B cell (primary cell): ENCODE results near the gene STX4. TPM values are rescaled to one million over a fixed set of nuclear protein-coding genes. Genes with fewer than 3 reads are reported as not detected.

Source experiments
- ATAC-seq: fragments of 200-7000 bp; cut with Tn5 transposase; one replicate; pipeline ENCODE4 v1.10.0; 2021; ENCODE audit warnings: low read depth, mild to moderate bottlenecking, moderate number of reproducible peaks, moderate library complexity
- CTCF ChIA-PET: fragments of 350-600 bp; sonication (Branson Sonifier 250); formaldehyde crosslinking; loops from one replicate; lab custom pipeline; 2021; ENCODE audit warnings: antibody characterized with exemption, inconsistent platforms; lab: Charles Lee
- POLR2A ChIA-PET: fragments of 350-600 bp; sonication (Branson Sonifier 250); formaldehyde crosslinking; loops from one replicate; lab custom pipeline; 2021; ENCODE audit warnings: antibody characterized with exemption; lab: Charles Lee
- DNase-seq: peaks from one replicate; pipeline ENCODE4 v3.0.0; 2013
- H2AFZ ChIP-seq: 2 replicates; pipeline ENCODE4 v1.6.1; 2012; ENCODE audit warnings: mild to moderate bottlenecking, low read depth, low read length; ENCODE audit not compliant: insufficient read depth, poor library complexity, severe bottlenecking
- H3K27ac ChIP-seq, 2 donors: 1 replicate in 1 of 2; 2 replicates in 1 of 2; pipeline ENCODE4 v1.5.1; 2012 to 2013; ENCODE audit warnings: low read length in 2 of 2, mild to moderate bottlenecking in 2 of 2, moderate library complexity in 1 of 2
- H3K27me3 ChIP-seq, 4 experiments: fragments of 200-600 bp in 1 of 4; sonication (generic) in 1 of 4; replicated peaks in 1 of 4; 1 replicate in 2 of 4; 2 replicates in 2 of 4; pipeline versions ENCODE4 v1.6.1 to v1.7.0; 2013 to 2016; ENCODE audit warnings: low read length in 3 of 4, mild to moderate bottlenecking in 2 of 4, mixed read lengths in 1 of 4, moderate library complexity in 1 of 4; ENCODE audit not compliant: insufficient read depth in 4 of 4, control insufficient read depth in 3 of 4; ENCODE audit errors: control extremely low read depth in 1 of 4
- H3K36me3 ChIP-seq, 2 experiments: replicated peaks in 1 of 2; 1 replicate in 1 of 2; 2 replicates in 1 of 2; pipeline versions ENCODE4 v1.6.1 to v1.7.1; 2013; ENCODE audit warnings: low read length in 1 of 2; ENCODE audit not compliant: insufficient read depth in 2 of 2, control insufficient read depth in 1 of 2; ENCODE audit errors: control extremely low read depth in 1 of 2, extremely low read depth in 1 of 2
- H3K4me1 ChIP-seq, 2 donors: fragments of 200-600 bp in 1 of 2; sonication (generic) in 1 of 2; 1 replicate in 1 of 2; 2 replicates in 1 of 2; pipeline versions ENCODE4 v1.5.1 to v1.6.1; 2013 to 2017; ENCODE audit warnings: low read length in 2 of 2; ENCODE audit not compliant: control insufficient read depth in 2 of 2, insufficient read depth in 2 of 2
- H3K4me2 ChIP-seq: replicated peaks from 2 replicates; pipeline ENCODE3; 2012; ENCODE audit warnings: mild to moderate bottlenecking, low read depth, low read length; ENCODE audit not compliant: poor library complexity, severe bottlenecking
- H3K4me3 ChIP-seq, 5 experiments: fragments of 200-600 bp in 1 of 5; sonication (generic) in 1 of 5; 1 replicate in 3 of 5; 2 replicates in 2 of 5; pipeline versions ENCODE4 v1.5.1 to v1.7.0; 2011 to 2016; ENCODE audit warnings: low read length in 4 of 5, mild to moderate bottlenecking in 4 of 5, low read depth in 2 of 5, control low read depth in 1 of 5, moderate library complexity in 1 of 5; ENCODE audit not compliant: insufficient read depth in 1 of 5; ENCODE audit errors: control extremely low read depth in 1 of 5, extremely low read depth in 1 of 5
- H3K79me2 ChIP-seq: fragments of 200-600 bp; sonication (generic); one replicate; pipeline ENCODE4 v1.6.0; 2016; ENCODE audit warnings: low read length; ENCODE audit not compliant: control insufficient read depth, insufficient read depth
- H3K9ac ChIP-seq: fragments of 200-600 bp; sonication (generic); 2 replicates; pipeline ENCODE4 v1.6.1; 2017; ENCODE audit warnings: mild to moderate bottlenecking, low read length, moderate library complexity
- H3K9me3 ChIP-seq, 3 donors: one replicate each; pipeline versions ENCODE4 v1.6.1 to v1.7.1; 2013; ENCODE audit warnings: low read length in 2 of 3; ENCODE audit not compliant: control insufficient read depth in 2 of 3, insufficient read depth in 1 of 3; ENCODE audit errors: control extremely low read depth in 1 of 3
- H4K20me1 ChIP-seq: 2 replicates; pipeline ENCODE4 v1.6.0; 2012; ENCODE audit warnings: mild to moderate bottlenecking, low read length; ENCODE audit not compliant: insufficient read depth, control insufficient read depth, poor library complexity, severe bottlenecking
- H3K27ac Mint-ChIP-seq: one replicate; pipeline ENCODE4 v1.8.0; 2021; ENCODE audit warnings: mixed read lengths
- H3K27me3 Mint-ChIP-seq: one replicate; pipeline ENCODE4 v1.8.0; 2021; ENCODE audit warnings: mixed read lengths
- H3K4me1 Mint-ChIP-seq: one replicate; pipeline ENCODE4 v1.8.0; 2021; ENCODE audit warnings: mixed read lengths
- H3K4me3 Mint-ChIP-seq: one replicate; pipeline ENCODE4 v1.8.0; 2021; ENCODE audit warnings: mixed read lengths
- H3K9me3 Mint-ChIP-seq: one replicate; pipeline ENCODE4 v1.8.0; 2022; ENCODE audit warnings: mixed read lengths; ENCODE audit not compliant: insufficient read depth
- EZH2 ChIP-seq: IDR thresholded peaks from 2 replicates; pipeline ENCODE4 v1.6.1; 2012; ENCODE audit warnings: borderline replicate concordance, low read depth, mild to moderate bottlenecking, moderate library complexity, low read length; ENCODE audit not compliant: insufficient read depth, poor library complexity, severe bottlenecking
- WGBS: methylation state at CpG from one replicate; pipeline ENCODE4 v1.1.5; 2013; ENCODE audit warnings: missing lambda C conversion rate; ENCODE audit not compliant: insufficient coverage; 5-methylcytosine and 5-hydroxymethylcytosine counted together
- intact Hi-C: fragments of 100-400 bp; cut with micrococcal nuclease; formaldehyde crosslinking; loops from one replicate; pipeline ENCODE4 v1.10.0; 2022
- polyA plus RNA-seq: library from polyadenylated mRNA; depleted of rRNA; stranded (reverse); fragments of >200 nt; gene quantifications from 2 replicates; pipeline ENCODE4 v1.2.3, GENCODE V29; 2012
- total RNA-seq, 2 donors: library from RNA; stranded (reverse); fragments of 120-200 nt in 1 of 2; gene quantifications; 1 replicate in 1 of 2; 2 replicates in 1 of 2; pipeline versions ENCODE4 v1.2.3 to v1.2.4, GENCODE V29; 2013 to 2022
- TF ChIP-seq, protein P1 (sequence below): fragments of 200-600 bp; IDR thresholded peaks from one replicate; pipeline ENCODE4 v1.8.0; 2022; ENCODE audit warnings: antibody characterized with exemption, mild to moderate bottlenecking

The STX4 gene
- total and polyA plus RNA-seq, 2 donors (not counting 1 experiment from before 2014, with no cell fraction given), result 120 to 133 TPM

DNA sequence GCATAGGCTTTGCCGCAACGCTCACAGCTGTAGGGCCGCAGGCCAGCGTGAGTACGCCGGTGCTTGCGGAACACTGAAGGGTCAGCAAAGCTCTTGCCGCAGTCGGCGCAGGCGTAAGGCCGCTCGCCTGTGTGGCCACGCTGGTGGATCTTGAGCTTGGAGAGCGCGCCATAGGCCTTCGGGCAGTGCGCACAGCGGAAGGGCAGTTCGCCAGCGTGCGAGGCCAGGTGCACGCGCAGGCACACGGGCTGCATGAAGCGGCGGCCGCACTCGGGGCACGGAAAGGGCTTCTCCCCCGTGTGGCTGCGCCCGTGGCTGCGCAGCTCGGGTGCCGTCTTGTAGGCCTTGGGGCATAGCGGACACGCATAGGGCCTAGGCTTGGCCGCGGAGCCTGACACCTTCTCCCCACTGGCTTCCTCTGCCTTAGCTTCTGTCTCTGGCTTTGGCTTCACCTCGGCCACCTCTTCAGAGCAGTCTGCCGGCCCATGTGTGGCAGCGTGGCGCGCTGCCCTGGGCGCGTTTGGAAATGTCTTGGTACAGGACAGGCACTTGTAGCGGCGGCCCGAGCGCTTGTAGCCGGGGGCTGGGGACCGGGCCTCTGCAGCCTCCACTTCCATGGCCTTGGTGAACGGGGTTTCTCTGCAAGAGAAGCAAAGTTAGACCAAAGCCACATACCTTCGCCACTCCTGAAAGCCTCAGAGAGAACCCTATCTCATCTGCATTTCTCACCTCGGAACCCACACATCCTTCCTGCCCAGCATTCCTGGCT, 30.7 kb downstream of the STX4 start:
- ChIA-PET POLR2A (no interaction called here), CTCF (no interaction called here)
- H3K9me3 Mint-ChIP-seq, result no peaks in the 10 kb centered on the region
- H3K27me3 Mint-ChIP-seq, result no peaks in the 10 kb centered on the region
- no peak for ATAC-seq
- 82% methylated on average over 56 of the region's 56 CpGs for WGBS
- no peak overlapping the region for H3K4me2 ChIP-seq
- DNase-seq, result no peak
- no peak overlapping the region for H3K27ac Mint-ChIP-seq
- H3K9me3 ChIP-seq, result no peaks in the 10 kb centered on the region
- H3K79me2 ChIP-seq, result no peaks in the 10 kb centered on the region
- H3K4me1 Mint-ChIP-seq, result peaks cover 12% of the 10 kb centered on the region
- no peaks in the 10 kb centered on the region for H3K4me1 ChIP-seq
- TF ChIP-seq EZH2, result no peak
- TF ChIP-seq, protein P1, sequence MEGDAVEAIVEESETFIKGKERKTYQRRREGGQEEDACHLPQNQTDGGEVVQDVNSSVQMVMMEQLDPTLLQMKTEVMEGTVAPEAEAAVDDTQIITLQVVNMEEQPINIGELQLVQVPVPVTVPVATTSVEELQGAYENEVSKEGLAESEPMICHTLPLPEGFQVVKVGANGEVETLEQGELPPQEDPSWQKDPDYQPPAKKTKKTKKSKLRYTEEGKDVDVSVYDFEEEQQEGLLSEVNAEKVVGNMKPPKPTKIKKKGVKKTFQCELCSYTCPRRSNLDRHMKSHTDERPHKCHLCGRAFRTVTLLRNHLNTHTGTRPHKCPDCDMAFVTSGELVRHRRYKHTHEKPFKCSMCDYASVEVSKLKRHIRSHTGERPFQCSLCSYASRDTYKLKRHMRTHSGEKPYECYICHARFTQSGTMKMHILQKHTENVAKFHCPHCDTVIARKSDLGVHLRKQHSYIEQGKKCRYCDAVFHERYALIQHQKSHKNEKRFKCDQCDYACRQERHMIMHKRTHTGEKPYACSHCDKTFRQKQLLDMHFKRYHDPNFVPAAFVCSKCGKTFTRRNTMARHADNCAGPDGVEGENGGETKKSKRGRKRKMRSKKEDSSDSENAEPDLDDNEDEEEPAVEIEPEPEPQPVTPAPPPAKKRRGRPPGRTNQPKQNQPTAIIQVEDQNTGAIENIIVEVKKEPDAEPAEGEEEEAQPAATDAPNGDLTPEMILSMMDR, result no peak
- intact Hi-C loops, result no loop called here
- no peaks in the 10 kb centered on the region for H3K27me3 ChIP-seq
- peaks cover 0 to 20% of the 10 kb centered on the region in 2 experiments for H3K36me3 ChIP-seq
- H2AFZ ChIP-seq, result no peak overlapping the region
- no peaks in the 10 kb centered on the region for H4K20me1 ChIP-seq
- no peak overlapping the region for H3K9ac ChIP-seq
- no peak overlapping the region for H3K27ac ChIP-seq
- no peak overlapping the region for H3K4me3 Mint-ChIP-seq
- no peak overlapping the region for H3K4me3 ChIP-seq

DNA sequence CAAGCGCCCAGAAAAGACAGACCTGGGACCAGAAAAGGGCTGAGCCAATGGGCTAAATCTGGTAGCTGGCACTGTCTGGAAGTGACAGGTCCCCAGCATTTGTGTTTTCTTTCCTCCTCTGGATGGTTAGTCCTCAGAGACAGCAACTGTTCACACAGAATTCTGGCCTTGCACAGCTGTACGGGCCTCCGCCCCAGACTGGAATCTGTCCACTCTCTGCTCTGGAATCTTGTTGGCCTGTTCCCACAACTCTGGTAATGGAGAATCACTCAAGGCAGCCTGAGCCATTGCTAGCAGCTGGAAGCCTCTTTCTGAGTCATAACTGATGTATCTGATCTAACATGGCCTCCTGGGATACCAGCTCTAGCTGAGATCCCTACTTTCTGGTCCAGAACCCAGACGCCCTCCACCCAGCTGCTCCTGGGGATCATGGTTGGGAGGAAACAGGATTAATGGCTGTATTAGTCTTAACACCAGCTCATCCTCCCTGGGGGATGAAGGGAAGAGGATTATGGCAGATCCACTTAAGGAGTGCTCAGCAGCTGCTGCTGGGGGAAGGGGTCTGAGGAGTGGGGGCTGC, 31.6 kb downstream of the STX4 start:
- Mint-ChIP-seq H3K27ac (no peak overlapping the region), H3K27me3 (no peaks in the 10 kb centered on the region), H3K4me3 (no peak overlapping the region), H3K4me1 (peaks cover 12% of the 10 kb centered on the region), H3K9me3 (no peaks in the 10 kb centered on the region)
- H3K4me1 ChIP-seq, result no peaks in the 10 kb centered on the region
- no peaks in the 10 kb centered on the region for H3K9me3 ChIP-seq
- H3K4me3 ChIP-seq, result no peak overlapping the region
- peaks cover 0 to 20% of the 10 kb centered on the region in 2 experiments for H3K36me3 ChIP-seq
- TF ChIP-seq, protein P1, result no peak
- H3K4me2 ChIP-seq, result no peak overlapping the region
- no peaks in the 10 kb centered on the region for H3K79me2 ChIP-seq
- intact Hi-C loops, result no loop called here
- WGBS, result 96% methylated on average over 4 of the region's 4 CpGs
- DNase-seq (no peak), ATAC-seq (no peak)
- H3K27ac ChIP-seq, result no peak overlapping the region
- ChIA-PET POLR2A (no interaction called here), CTCF (no interaction called here)
- no peak overlapping the region for H2AFZ ChIP-seq
- no peak overlapping the region for H3K9ac ChIP-seq
- no peaks in the 10 kb centered on the region for H4K20me1 ChIP-seq
- no peaks in the 10 kb centered on the region for H3K27me3 ChIP-seq
